CD14-positive monocyte (primary cell): ENCODE results near the gene DPP10. TPM values are rescaled to one million over a fixed set of nuclear protein-coding genes. Genes with fewer than 3 reads are reported as not detected.

ENCODE experiments used
- DNase-seq, 3 donors: peaks; one replicate each; pipeline ENCODE4 v3.0.0-alpha.2; 2011 to 2022
- H2AFZ ChIP-seq: 2 replicates; pipeline ENCODE4 v1.6.0; 2012; ENCODE audit warnings: mild to moderate bottlenecking, low read depth, low read length, inconsistent platforms; ENCODE audit not compliant: insufficient read depth, poor library complexity, severe bottlenecking
- H3K27ac ChIP-seq, 2 donors: 1 replicate in 1 of 2; 2 replicates in 1 of 2; pipeline ENCODE4 v1.5.1; 2012 to 2013; ENCODE audit warnings: low read length in 2 of 2, control low read depth in 1 of 2, inconsistent platforms in 1 of 2, low read depth in 1 of 2, mild to moderate bottlenecking in 1 of 2
- H3K27me3 ChIP-seq, 2 donors: one replicate each; pipeline versions ENCODE4 v1.6.0 to v1.6.1; 2011 to 2013; ENCODE audit warnings: low read length in 2 of 2; ENCODE audit not compliant: control insufficient read depth in 2 of 2, insufficient read depth in 2 of 2
- H3K36me3 ChIP-seq, 2 donors: replicated peaks in 1 of 2; 1 replicate in 1 of 2; 2 replicates in 1 of 2; pipeline versions ENCODE4 v1.5.1 to v1.6.1; 2012 to 2013; ENCODE audit warnings: low read length in 2 of 2, control low read depth in 1 of 2, inconsistent platforms in 1 of 2, mild to moderate bottlenecking in 1 of 2; ENCODE audit not compliant: insufficient read depth in 2 of 2, control insufficient read depth in 1 of 2
- H3K4me1 ChIP-seq, 2 donors: 1 replicate in 1 of 2; 2 replicates in 1 of 2; pipeline versions ENCODE4 v1.5.1 to v1.6.1; 2012 to 2013; ENCODE audit warnings: low read length in 2 of 2, control low read depth in 1 of 2, inconsistent platforms in 1 of 2, mild to moderate bottlenecking in 1 of 2, moderate library complexity in 1 of 2; ENCODE audit not compliant: insufficient read depth in 2 of 2, control insufficient read depth in 1 of 2
- H3K4me2 ChIP-seq: replicated peaks from 2 replicates; pipeline ENCODE3; 2012; ENCODE audit warnings: low read length, moderate library complexity, mild to moderate bottlenecking; ENCODE audit not compliant: poor library complexity, severe bottlenecking; ENCODE audit errors: extremely low read depth
- H3K4me3 ChIP-seq, 3 experiments: fragments of 200-600 bp in 1 of 3; sonication (generic) in 1 of 3; replicated peaks in 1 of 3; 1 replicate in 2 of 3; 2 replicates in 1 of 3; pipeline ENCODE4 v1.5.1; 2011 to 2013; ENCODE audit warnings: low read length in 3 of 3, mild to moderate bottlenecking in 3 of 3, control low read depth in 2 of 3, low read depth in 2 of 3, inconsistent platforms in 1 of 3, moderate library complexity in 1 of 3
- H3K79me2 ChIP-seq: 2 replicates; pipeline ENCODE4 v1.6.0; 2012; ENCODE audit warnings: mild to moderate bottlenecking, control low read depth, inconsistent platforms, low read length, moderate library complexity; ENCODE audit not compliant: insufficient read depth
- H3K9ac ChIP-seq: 2 replicates; pipeline ENCODE4 v1.6.0; 2017; ENCODE audit warnings: low read length, mild to moderate bottlenecking; ENCODE audit not compliant: insufficient read depth, poor library complexity, severe bottlenecking
- H3K9me3 ChIP-seq, 2 donors: replicated peaks in 1 of 2; 1 replicate in 1 of 2; 2 replicates in 1 of 2; pipeline versions ENCODE4 v1.5.1 to v1.6.1; 2012 to 2013; ENCODE audit warnings: low read length in 2 of 2, control low read depth in 1 of 2; ENCODE audit not compliant: control insufficient read depth in 1 of 2, insufficient read depth in 1 of 2
- H4K20me1 ChIP-seq: 2 replicates; pipeline ENCODE4 v1.6.0; 2012; ENCODE audit warnings: mild to moderate bottlenecking, low read length, control low read depth, moderate library complexity; ENCODE audit not compliant: insufficient read depth
- H3K27ac Mint-ChIP-seq, 7 donors: one replicate each; pipeline ENCODE4 v1.8.0; 2020; ENCODE audit warnings: mild to moderate bottlenecking in 7 of 7, mixed read lengths in 7 of 7, moderate library complexity in 6 of 7, inconsistent platforms in 2 of 7
- H3K27me3 Mint-ChIP-seq, 3 donors: one replicate each; pipeline ENCODE4 v1.8.0; 2021 to 2022; ENCODE audit warnings: low read depth in 3 of 3, mild to moderate bottlenecking in 3 of 3, mixed read lengths in 3 of 3, moderate library complexity in 3 of 3, inconsistent platforms in 1 of 3
- H3K36me3 Mint-ChIP-seq, 2 donors: one replicate each; pipeline ENCODE4 v1.8.0; 2020; ENCODE audit warnings: mixed read lengths in 2 of 2, inconsistent platforms in 1 of 2, mild to moderate bottlenecking in 1 of 2
- H3K4me1 Mint-ChIP-seq: one replicate; pipeline ENCODE4 v1.8.0; 2020; ENCODE audit warnings: mild to moderate bottlenecking, mixed read lengths
- H3K4me3 Mint-ChIP-seq, 2 donors: one replicate each; pipeline ENCODE4 v1.8.0; 2020; ENCODE audit warnings: mild to moderate bottlenecking in 2 of 2, mixed read lengths in 2 of 2, moderate library complexity in 1 of 2
- H3K9me3 Mint-ChIP-seq, 7 donors: one replicate each; pipeline ENCODE4 v1.8.0; 2020 to 2022; ENCODE audit warnings: mixed read lengths in 7 of 7, mild to moderate bottlenecking in 6 of 7, moderate library complexity in 6 of 7, inconsistent platforms in 2 of 7
- CTCF ChIP-seq: fragments of 200-600 bp; IDR thresholded peaks from one replicate; pipeline ENCODE4 v1.8.0; 2022; ENCODE audit warnings: antibody characterized with exemption, mild to moderate bottlenecking
- WGBS: methylation state at CpG from one replicate; pipeline ENCODE4 v1.1.5; 2013; ENCODE audit warnings: missing lambda C conversion rate; ENCODE audit not compliant: insufficient coverage; 5-methylcytosine and 5-hydroxymethylcytosine counted together
- intact Hi-C, 2 donors: fragments of 100-400 bp; cut with micrococcal nuclease; formaldehyde crosslinking; loops; one replicate each; pipeline versions ENCODE4 v1.15.0 to v1.15.1; 2023
- polyA plus RNA-seq, 3 donors: library from polyadenylated mRNA; depleted of rRNA in 1 of 3; unstranded in 2 of 3; stranded (reverse) in 1 of 3; fragments of 300-500 nt in 2 of 3; fragments of >200 nt in 1 of 3; fragmentation: Illumina TruSeq in 2 of 3; gene quantifications; 1 replicate in 2 of 3; 2 replicates in 1 of 3; pipeline ENCODE4 v1.2.3, GENCODE V29; 2012 to 2021

DPP10 gene
- polyA plus RNA-seq, 3 donors = not detected

DNA sequence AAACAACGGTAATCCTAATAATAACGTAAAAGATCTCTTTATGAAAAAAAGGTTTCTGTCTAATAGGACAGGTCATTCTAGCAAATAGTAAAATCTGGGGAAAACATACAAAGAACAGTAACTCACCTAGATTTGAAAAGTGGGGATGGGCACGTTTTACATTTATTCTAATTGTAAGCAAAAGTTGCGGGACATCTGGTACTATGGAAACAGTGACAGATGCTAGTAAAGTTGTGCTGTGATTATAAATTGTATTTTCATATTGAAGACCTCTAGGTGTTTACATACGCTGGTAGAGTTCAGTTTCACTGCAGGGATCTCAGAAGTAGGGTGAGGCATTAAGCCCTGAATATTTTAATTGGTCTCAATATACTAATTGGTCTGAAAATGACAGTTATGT lies 422.5 kb downstream of the DPP10 start:
- Mint-ChIP-seq H3K4me3 (no peak overlapping the region), H3K4me1 (no peaks in the 10 kb centered on the region), H3K27ac (no peak overlapping the region), H3K27me3 (no peaks in the 10 kb centered on the region), H3K9me3 (peaks cover 0 to 8% (median 3%) of the 10 kb centered on the region in 7 donors), H3K36me3 (no peaks in the 10 kb centered on the region)
- Histone ChIP-seq H4K20me1 (no peaks in the 10 kb centered on the region), H3K4me1 (no peaks in the 10 kb centered on the region), H3K9ac (no peak overlapping the region), H3K27me3 (no peaks in the 10 kb centered on the region), H3K4me3 (no peak overlapping the region), H3K79me2 (no peaks in the 10 kb centered on the region), H3K9me3 (peaks cover 0 to under 1% of the 10 kb centered on the region in 2 donors), H3K27ac (no peak overlapping the region), H3K4me2 (no peak overlapping the region), H2AFZ (no peak overlapping the region), H3K36me3 (no peaks in the 10 kb centered on the region)
- WGBS = 97% methylated on average over 3 of the region's 5 CpGs
- no peak for TF ChIP-seq CTCF
- DNase-seq = no peak
- intact Hi-C loops = no loop called here

- Histone ChIP-seq H3K9ac (no peak overlapping the region), H3K27me3 (no peaks in the 10 kb centered on the region), H3K4me1 (no peaks in the 10 kb centered on the region), H3K79me2 (no peaks in the 10 kb centered on the region), H3K27ac (no peak overlapping the region), H4K20me1 (no peaks in the 10 kb centered on the region), H3K9me3 (peaks cover 0 to 3% of the 10 kb centered on the region in 2 donors), H3K36me3 (no peaks in the 10 kb centered on the region), H3K4me3 (no peak overlapping the region), H2AFZ (no peak overlapping the region), H3K4me2 (no peak overlapping the region)
- intact Hi-C loops = no loop called here
- Mint-ChIP-seq H3K9me3 (peaks cover 0 to 10% (median 0%) of the 10 kb centered on the region in 7 donors), H3K4me3 (no peak overlapping the region), H3K4me1 (no peaks in the 10 kb centered on the region), H3K27me3 (peaks cover 0 to 2% (median 0%) of the 10 kb centered on the region in 3 donors), H3K36me3 (no peaks in the 10 kb centered on the region), H3K27ac (no peak overlapping the region)
- 100% methylated on average over 1 of the region's 3 CpGs for WGBS
- DNase-seq = no peak
- TF ChIP-seq CTCF = no peak
Observed at GRCh38 chr2:114880046-114880445, 437.6 kb downstream of the DPP10 start.
